Kidney epithelial cell (primary cell): Measurements from ENCODE around the gene ATP8A2. TPM values are rescaled to one million over a fixed set of nuclear protein-coding genes. Genes with fewer than 3 reads are reported as not detected.

Source experiments
- DNase-seq: peaks from one replicate; pipeline ENCODE4 v3.0.0-alpha.2; 2010; ENCODE audit warnings: low read depth
- H3K27me3 ChIP-seq: 2 replicates; pipeline ENCODE4 v1.6.0; 2011; ENCODE audit warnings: low read length; ENCODE audit not compliant: control insufficient read depth, insufficient read depth
- H3K36me3 ChIP-seq: 2 replicates; pipeline ENCODE4 v1.5.1; 2011; ENCODE audit warnings: low read length; ENCODE audit not compliant: control insufficient read depth, insufficient read depth
- H3K4me3 ChIP-seq: 2 replicates; pipeline ENCODE4 v1.5.1; 2011; ENCODE audit warnings: low read depth, mild to moderate bottlenecking, control low read depth, low read length
- CTCF ChIP-seq: IDR thresholded peaks from 2 replicates; pipeline ENCODE4 v1.5.1; 2011; ENCODE audit warnings: mild to moderate bottlenecking, moderate library complexity, low read length, control low read depth, inconsistent platforms; ENCODE audit not compliant: insufficient read depth, poor library complexity, severe bottlenecking
- total RNA-seq: library from RNA; depleted of rRNA; stranded (reverse); fragments of >200 nt; gene quantifications from 2 replicates; pipeline ENCODE4 v1.2.3, GENCODE V29; 2015

The ATP8A2 gene
- total RNA-seq, 1 donor from 2014 or later, result 3.8 TPM

GRCh38 chr13:26045142-26045541 lies 673.4 kb downstream of the ATP8A2 start:
- no peak for DNase-seq
- H3K36me3 ChIP-seq, result peaks cover 9% of the 10 kb centered on the region
- H3K27me3 ChIP-seq, result no peaks in the 10 kb centered on the region
- TF ChIP-seq CTCF, result no peak
- H3K4me3 ChIP-seq, result no peak overlapping the region

DNA sequence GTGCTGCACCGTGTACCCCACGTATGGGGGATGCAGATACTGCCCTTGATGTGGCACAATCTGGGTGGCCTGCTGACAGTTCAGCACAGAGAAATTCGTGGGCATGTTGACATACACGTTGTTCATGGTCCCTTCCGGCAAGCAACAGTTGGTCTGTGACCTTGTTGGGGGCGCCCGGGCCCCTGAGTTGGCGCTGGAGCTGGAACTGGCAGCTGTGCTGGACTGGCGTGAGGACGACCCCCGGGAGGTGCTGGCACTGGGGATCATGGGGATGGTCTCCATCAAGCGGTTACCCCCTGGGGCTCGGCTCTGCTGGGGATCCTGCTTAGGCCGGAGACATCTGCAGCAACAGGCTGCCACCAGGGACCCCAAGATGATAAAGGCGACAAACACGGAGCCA lies 674.9 kb downstream of the ATP8A2 start:
- no peak for TF ChIP-seq CTCF
- no peak for DNase-seq
- H3K4me3 ChIP-seq, result no peak overlapping the region
- no peaks in the 10 kb centered on the region for H3K27me3 ChIP-seq
- H3K36me3 ChIP-seq, result peaks cover 9% of the 10 kb centered on the region

GRCh38 chr13:26047040-26047439 lies 675.3 kb downstream of the ATP8A2 start:
- no peak for DNase-seq
- no peak overlapping the region for H3K4me3 ChIP-seq
- no peaks in the 10 kb centered on the region for H3K27me3 ChIP-seq
- TF ChIP-seq CTCF, result no peak
- H3K36me3 ChIP-seq, result peaks cover 9% of the 10 kb centered on the region

- Histone ChIP-seq H3K4me3 (peak overlapping the region; percentile 92), H3K27me3 (no peaks in the 10 kb centered on the region), H3K36me3 (peaks cover 8% of the 10 kb centered on the region)
- TF ChIP-seq CTCF, result no peak
- DNase-seq, result no peak
Observed at GRCh38 chr13:26048741-26049140, 677.0 kb downstream of the ATP8A2 start.

GRCh38 chr13:26050568-26051230 lies 678.9 kb downstream of the ATP8A2 start:
- Histone ChIP-seq H3K36me3 (peaks cover 8% of the 10 kb centered on the region), H3K27me3 (no peaks in the 10 kb centered on the region), H3K4me3 (peak overlapping the region; percentile 92)
- DNase-seq, result no peak
- TF ChIP-seq CTCF, result no peak

DNA sequence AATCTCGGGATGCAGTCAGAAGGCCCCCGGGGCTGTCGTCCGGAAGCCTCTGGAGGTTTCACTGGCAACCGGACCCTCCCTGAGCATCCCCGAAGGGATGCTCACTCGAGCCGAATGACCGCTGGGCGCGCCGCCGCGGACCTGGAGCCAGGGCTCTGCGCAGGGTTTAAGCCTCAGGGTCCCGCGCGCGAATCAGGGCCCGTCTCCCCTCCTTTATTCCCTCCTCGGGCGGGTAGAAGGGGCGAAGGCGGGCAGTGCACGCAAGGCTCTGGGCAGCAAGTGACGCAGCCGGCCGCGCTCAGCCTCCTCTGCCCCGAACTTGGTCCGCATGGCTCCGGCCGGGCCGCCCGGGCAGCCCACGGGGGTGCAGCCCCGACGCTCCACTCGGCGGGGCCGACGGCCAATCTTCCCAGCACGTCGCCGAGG lies 679.5 kb downstream of the ATP8A2 start:
- Histone ChIP-seq H3K36me3 (peaks cover 8% of the 10 kb centered on the region), H3K27me3 (no peaks in the 10 kb centered on the region), H3K4me3 (peak overlapping the region; percentile 92)
- DNase-seq, result no peak
- no peak for TF ChIP-seq CTCF
